CD8-positive, alpha-beta memory T cell (primary cell): ENCODE results near the gene ZNF705A. TPM values are rescaled to one million over a fixed set of nuclear protein-coding genes. Genes with fewer than 3 reads are reported as not detected.
"Not testable (repeated sequence)": the region's sequence is repeated elsewhere in the genome, so short reads cannot be mapped to it uniquely, and the experiment has no call there.

Source experiments
- CTCF ChIA-PET: fragments of 350-600 bp; sonication (Branson Sonifier 250); formaldehyde crosslinking; loops from one replicate; lab custom pipeline; 2021; ENCODE audit warnings: antibody characterized with exemption; lab: Charles Lee
- POLR2A ChIA-PET: fragments of 350-600 bp; sonication (Branson Sonifier 250); formaldehyde crosslinking; loops from one replicate; lab custom pipeline; 2021; ENCODE audit warnings: antibody characterized with exemption; lab: Charles Lee
- DNase-seq, 5 donors: peaks; one replicate each; pipeline versions ENCODE4 v3.0.0 to v3.0.0-alpha.2; 2020 to 2022; ENCODE audit warnings: mixed read lengths in 1 of 5
- H3K27ac ChIP-seq: one replicate; pipeline ENCODE4 v1.7.0; 2013; ENCODE audit warnings: low read depth, mild to moderate bottlenecking, low read length, moderate library complexity
- H3K27me3 ChIP-seq: 2 replicates; pipeline ENCODE4 v1.7.0; 2013; ENCODE audit warnings: low read length, mild to moderate bottlenecking; ENCODE audit not compliant: insufficient read depth, poor library complexity, severe bottlenecking
- H3K36me3 ChIP-seq: 2 replicates; pipeline ENCODE4 v1.7.0; 2013; ENCODE audit warnings: mild to moderate bottlenecking, low read length, moderate library complexity; ENCODE audit not compliant: insufficient read depth
- H3K4me1 ChIP-seq: 2 replicates; pipeline ENCODE4 v1.7.0; 2013; ENCODE audit warnings: mild to moderate bottlenecking, low read length, moderate library complexity; ENCODE audit not compliant: insufficient read depth
- H3K4me3 ChIP-seq: 2 replicates; pipeline ENCODE4 v1.7.0; 2013; ENCODE audit warnings: mild to moderate bottlenecking, low read length
- H3K9me3 ChIP-seq: 2 replicates; pipeline ENCODE4 v1.7.0; 2013; ENCODE audit warnings: mild to moderate bottlenecking, low read length
- H3K27ac Mint-ChIP-seq, 8 donors: one replicate each; pipeline ENCODE4 v1.8.0; 2020 to 2021; ENCODE audit warnings: mixed read lengths in 8 of 8, mild to moderate bottlenecking in 6 of 8, inconsistent platforms in 3 of 8, moderate library complexity in 3 of 8
- H3K27me3 Mint-ChIP-seq, 2 donors: one replicate each; pipeline ENCODE4 v1.8.0; 2020 to 2021; ENCODE audit warnings: mixed read lengths in 2 of 2, mild to moderate bottlenecking in 1 of 2, moderate library complexity in 1 of 2
- H3K36me3 Mint-ChIP-seq, 3 donors: one replicate each; pipeline ENCODE4 v1.8.0; 2020 to 2021; ENCODE audit warnings: mixed read lengths in 3 of 3, inconsistent platforms in 1 of 3, mild to moderate bottlenecking in 1 of 3
- H3K4me1 Mint-ChIP-seq, 3 donors: one replicate each; pipeline ENCODE4 v1.8.0; 2020 to 2021; ENCODE audit warnings: mixed read lengths in 3 of 3, inconsistent platforms in 1 of 3, mild to moderate bottlenecking in 1 of 3
- H3K4me3 Mint-ChIP-seq, 7 donors: one replicate each; pipeline ENCODE4 v1.8.0; 2020 to 2021; ENCODE audit warnings: mixed read lengths in 7 of 7, mild to moderate bottlenecking in 6 of 7, moderate library complexity in 4 of 7, inconsistent platforms in 2 of 7
- H3K9me3 Mint-ChIP-seq, 5 donors: one replicate each; pipeline ENCODE4 v1.8.0; 2020 to 2022; ENCODE audit warnings: mixed read lengths in 5 of 5, mild to moderate bottlenecking in 3 of 5, moderate library complexity in 2 of 5, inconsistent platforms in 1 of 5
- polyA plus RNA-seq: library from polyadenylated mRNA; unstranded; fragments of 300-500 nt; fragmentation: Illumina TruSeq; gene quantifications from one replicate; pipeline ENCODE4 v1.2.3, GENCODE V29; 2021
- total RNA-seq, 2 experiments: library from RNA; stranded (reverse); gene quantifications; one replicate each; pipeline ENCODE4 v1.2.3, GENCODE V29; 2021

ZNF705A gene
- total and polyA plus RNA-seq, 3 experiments from 2014 or later: 0.07 TPM; not detected in 2

DNA sequence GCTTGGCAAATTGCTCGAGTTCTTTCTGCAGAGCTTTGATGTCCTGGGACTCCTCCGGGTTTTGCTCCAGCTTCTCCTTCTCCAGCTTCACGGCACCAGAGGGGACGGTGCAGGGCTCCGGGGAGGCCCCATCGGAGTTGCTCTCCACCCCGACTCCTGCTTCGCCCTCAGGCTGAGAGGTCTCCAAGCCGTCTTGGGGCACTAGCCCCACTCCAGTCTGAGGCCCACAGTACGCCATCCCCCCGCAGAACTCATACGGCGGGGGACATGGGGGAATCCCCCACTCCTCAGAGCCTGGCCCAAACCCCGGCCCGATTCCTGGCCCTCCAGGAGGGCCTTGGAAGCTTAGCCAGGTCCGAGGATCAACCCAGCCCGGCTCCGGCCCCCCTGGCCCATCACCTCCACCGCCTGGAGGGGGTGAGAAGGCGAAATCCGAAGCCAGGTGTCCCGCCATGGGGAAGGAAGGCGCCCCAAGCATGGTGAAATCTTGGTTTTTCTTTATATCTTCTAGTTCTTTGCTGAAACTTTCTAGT is 22.4 kb upstream of the ZNF705A start:
- H3K4me3 ChIP-seq, H3K9me3 Mint-ChIP-seq, H3K9me3 ChIP-seq, POLR2A ChIA-PET, H3K36me3 ChIP-seq, H3K4me1 ChIP-seq, H3K27ac ChIP-seq, H3K4me1 Mint-ChIP-seq, CTCF ChIA-PET, DNase-seq, H3K27ac Mint-ChIP-seq, H3K4me3 Mint-ChIP-seq, H3K27me3 Mint-ChIP-seq, H3K27me3 ChIP-seq: not testable (repeated sequence)
- H3K36me3 Mint-ChIP-seq: peaks cover 14 to 41% (median 19%) of the 10 kb centered on the region in 3 donors

DNA sequence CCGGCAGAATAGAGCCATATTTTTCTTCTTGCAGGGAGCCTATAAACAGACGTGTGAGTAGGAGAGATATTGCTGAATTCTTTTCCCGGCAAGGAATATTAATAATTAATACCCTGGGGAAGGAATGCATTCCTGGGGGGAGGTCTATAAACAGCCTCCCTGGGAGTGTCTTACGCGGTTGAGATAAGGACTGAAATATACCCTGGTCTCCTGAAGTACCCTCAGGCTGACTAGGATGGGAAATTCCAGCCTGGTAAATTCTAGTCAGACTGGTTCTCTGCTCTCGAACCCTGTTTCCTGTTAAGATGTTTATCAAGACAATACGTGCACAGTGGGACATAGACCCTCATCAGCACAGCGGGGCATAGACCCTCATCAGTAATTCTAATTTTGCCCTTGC is 15.2 kb upstream of the ZNF705A start:
- H3K4me3 Mint-ChIP-seq, DNase-seq, CTCF ChIA-PET, H3K4me1 ChIP-seq, H3K36me3 ChIP-seq, H3K4me3 ChIP-seq, H3K27me3 ChIP-seq, H3K27ac Mint-ChIP-seq, H3K4me1 Mint-ChIP-seq, H3K27ac ChIP-seq, H3K9me3 ChIP-seq, POLR2A ChIA-PET: not testable (repeated sequence)
- Mint-ChIP-seq H3K36me3 (peaks cover 25 to 45% (median 35%) of the 10 kb centered on the region in 3 donors), H3K27me3 (peaks cover 2 to 17% of the 10 kb centered on the region in 2 donors), H3K9me3 (peaks cover 3 to 16% (median 12%) of the 10 kb centered on the region in 5 donors)

DNA sequence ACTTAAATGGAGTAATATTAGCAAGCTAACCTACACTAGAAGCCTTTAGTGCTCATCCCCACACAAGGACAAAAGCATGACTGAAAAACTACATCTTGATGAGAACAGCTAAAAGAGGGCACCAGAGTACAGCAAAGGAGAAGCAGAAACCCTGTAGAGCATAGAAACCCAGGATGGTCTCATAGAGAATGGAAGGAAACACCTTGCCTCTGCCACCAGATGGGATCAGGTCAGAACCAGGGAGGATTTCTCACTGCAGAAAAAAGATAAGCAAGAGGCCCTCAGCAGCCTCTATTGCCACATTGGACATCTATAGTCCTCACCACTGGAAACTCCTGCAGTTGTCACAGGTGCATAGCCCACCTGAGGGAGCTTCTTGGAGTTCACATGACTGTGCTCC is 13.6 kb upstream of the ZNF705A start:
- CTCF ChIA-PET: no interaction called here

DNA sequence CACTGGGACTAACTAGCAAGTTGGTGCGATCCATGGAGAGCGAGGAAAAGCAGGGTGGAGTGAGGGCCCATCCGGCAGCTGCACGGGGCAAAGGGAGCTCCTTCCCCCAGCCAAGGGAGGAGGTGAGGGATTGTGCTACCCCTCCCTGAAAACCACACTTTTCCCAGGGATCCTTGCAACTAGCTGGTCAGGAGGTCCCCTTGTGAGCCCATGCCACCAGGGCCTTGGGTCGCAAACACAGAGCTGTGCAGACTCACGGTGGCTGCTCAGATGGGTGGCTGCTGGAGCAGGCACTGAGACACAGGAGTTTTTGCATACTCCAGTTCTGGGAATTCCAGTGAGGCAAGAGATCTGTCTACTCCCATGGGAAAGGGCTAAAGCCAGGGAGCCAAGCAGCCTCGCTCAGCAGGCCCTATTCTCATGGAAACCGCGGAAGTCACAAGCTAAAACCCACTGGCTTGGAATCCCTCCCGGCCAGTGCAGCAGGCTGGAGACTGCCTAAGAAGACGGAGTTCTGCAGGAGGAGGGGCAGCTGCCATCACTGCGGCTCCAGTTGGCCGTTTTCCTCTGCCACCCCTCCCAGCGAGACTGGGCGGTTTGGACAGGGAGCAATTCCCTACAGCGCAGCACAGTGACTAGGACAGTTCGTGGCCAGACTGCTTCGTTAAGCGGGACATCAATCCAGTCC is 10.9 kb upstream of the ZNF705A start:
- no peaks in the 10 kb centered on the region for H3K4me1 Mint-ChIP-seq
- H3K4me3 Mint-ChIP-seq: no peak overlapping the region
- ChIA-PET CTCF (no interaction called here), POLR2A (no interaction called here)
- H3K4me1 ChIP-seq: no peaks in the 10 kb centered on the region
- no peaks in the 10 kb centered on the region for H3K9me3 ChIP-seq
- H3K27ac ChIP-seq: no peak overlapping the region
- peaks cover 4 to 17% (median 13%) of the 10 kb centered on the region in 3 donors for H3K36me3 Mint-ChIP-seq
- H3K27me3 ChIP-seq: no peaks in the 10 kb centered on the region
- peaks cover 3 to 13% (median 12%) of the 10 kb centered on the region in 5 donors for H3K9me3 Mint-ChIP-seq
- H3K27ac Mint-ChIP-seq: no peak overlapping the region
- no peak for DNase-seq
- no peak overlapping the region for H3K4me3 ChIP-seq
- H3K27me3 Mint-ChIP-seq: peaks cover 6 to 43% of the 10 kb centered on the region in 2 donors
- no peaks in the 10 kb centered on the region for H3K36me3 ChIP-seq

More for the DNA sequence above, 13.6 kb upstream of the ZNF705A start:
- H3K36me3 ChIP-seq: peaks cover 4% of the 10 kb centered on the region
- Mint-ChIP-seq H3K27ac (peak overlapping the region in 1 of 8 donors; percentile 8), H3K36me3 (peaks cover 20 to 37% (median 22%) of the 10 kb centered on the region in 3 donors), H3K4me3 (no peak overlapping the region), H3K27me3 (peaks cover 0 to 23% of the 10 kb centered on the region in 2 donors), H3K9me3 (peaks cover 3 to 16% (median 12%) of the 10 kb centered on the region in 5 donors), H3K4me1 (no peaks in the 10 kb centered on the region)
- H3K4me1 ChIP-seq: no peaks in the 10 kb centered on the region
- no peak for DNase-seq
- no peak overlapping the region for H3K27ac ChIP-seq
- no peaks in the 10 kb centered on the region for H3K9me3 ChIP-seq
- H3K27me3 ChIP-seq: no peaks in the 10 kb centered on the region
- POLR2A ChIA-PET: no interaction called here
- H3K4me3 ChIP-seq: no peak overlapping the region

DNA sequence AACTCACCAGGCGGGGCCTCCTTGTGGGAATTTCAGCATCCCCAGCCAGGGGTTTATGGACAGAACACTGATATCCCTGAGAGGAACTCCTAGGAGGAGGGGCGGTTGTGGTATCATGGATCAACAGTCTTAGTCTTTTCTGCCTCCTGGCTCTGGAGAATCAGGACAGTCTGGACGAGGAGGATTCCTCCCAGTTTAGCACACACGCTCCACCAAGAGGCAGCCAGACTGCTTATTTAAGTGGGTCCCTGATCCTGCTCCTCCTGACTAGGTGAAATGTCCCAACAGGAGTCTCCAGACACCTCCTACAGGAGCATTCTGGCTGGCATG is 10.4 kb upstream of the ZNF705A start:
- no peak overlapping the region for H3K4me3 ChIP-seq
- Mint-ChIP-seq H3K9me3 (peaks cover 3 to 12% (median 9%) of the 10 kb centered on the region in 5 donors), H3K4me1 (no peaks in the 10 kb centered on the region), H3K4me3 (no peak overlapping the region), H3K27ac (no peak overlapping the region), H3K36me3 (peaks cover 3 to 12% (median 10%) of the 10 kb centered on the region in 3 donors), H3K27me3 (peaks cover 6 to 46% of the 10 kb centered on the region in 2 donors)
- CTCF ChIA-PET: no interaction called here
- no peaks in the 10 kb centered on the region for H3K9me3 ChIP-seq
- no peaks in the 10 kb centered on the region for H3K36me3 ChIP-seq
- POLR2A ChIA-PET: no interaction called here
- no peaks in the 10 kb centered on the region for H3K27me3 ChIP-seq
- H3K27ac ChIP-seq: no peak overlapping the region
- H3K4me1 ChIP-seq: no peaks in the 10 kb centered on the region
- no peak for DNase-seq

DNA sequence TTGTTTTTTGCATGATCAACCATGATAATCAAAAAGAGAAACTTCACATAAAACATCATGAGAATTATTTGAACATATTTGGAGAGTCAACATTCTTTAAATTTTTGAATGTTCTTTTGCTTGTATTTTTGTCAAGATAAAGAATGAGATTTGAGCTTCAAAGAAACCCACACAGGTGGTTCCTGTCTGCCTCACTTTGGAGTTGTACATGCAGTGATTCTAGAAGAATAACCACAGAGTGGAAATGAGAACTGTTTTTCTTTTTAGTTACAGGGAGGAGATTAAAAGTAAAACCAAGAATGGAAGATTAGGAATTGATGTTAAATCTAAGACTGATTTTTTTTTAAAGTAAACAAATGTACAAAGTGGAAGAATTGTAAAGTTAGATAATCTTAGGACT is 2.3 kb upstream of the ZNF705A start:
- H3K36me3 ChIP-seq: no peaks in the 10 kb centered on the region
- Mint-ChIP-seq H3K27ac (no peak overlapping the region), H3K27me3 (peaks cover 13 to 52% of the 10 kb centered on the region in 2 donors), H3K9me3 (no peaks in the 10 kb centered on the region), H3K4me1 (peaks cover 4 to 7% (median 6%) of the 10 kb centered on the region in 3 donors), H3K36me3 (no peaks in the 10 kb centered on the region), H3K4me3 (no peak overlapping the region)
- no peaks in the 10 kb centered on the region for H3K27me3 ChIP-seq
- no peaks in the 10 kb centered on the region for H3K9me3 ChIP-seq
- POLR2A ChIA-PET: no interaction called here
- H3K27ac ChIP-seq: no peak overlapping the region
- H3K4me1 ChIP-seq: peaks cover 12% of the 10 kb centered on the region
- CTCF ChIA-PET: no interaction called here
- peak in 1 of 5 donors; percentile 50 for DNase-seq
- no peak overlapping the region for H3K4me3 ChIP-seq

DNA sequence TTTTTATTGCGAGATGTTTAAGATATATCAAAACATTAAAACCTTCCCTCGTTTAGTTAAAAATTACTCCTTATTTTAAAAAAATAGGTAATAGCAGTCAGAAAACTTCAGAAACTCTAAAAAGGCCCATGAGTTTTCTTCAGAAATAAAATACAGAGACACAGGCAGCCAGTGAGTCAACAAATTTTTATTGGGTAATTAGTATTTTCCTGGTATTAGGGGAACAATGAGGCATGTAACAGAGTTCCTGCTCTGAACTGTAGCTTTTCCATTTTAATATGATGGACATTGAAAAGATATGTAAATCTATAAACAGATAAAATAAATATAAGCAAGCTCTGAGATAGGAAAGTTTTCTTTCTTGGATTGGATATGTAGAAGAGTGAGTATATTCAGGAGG is 399 bp upstream of the ZNF705A start:
- Mint-ChIP-seq H3K9me3 (no peaks in the 10 kb centered on the region), H3K4me3 (no peak overlapping the region), H3K4me1 (peaks cover 4 to 7% (median 6%) of the 10 kb centered on the region in 3 donors), H3K27ac (no peak overlapping the region), H3K36me3 (no peaks in the 10 kb centered on the region), H3K27me3 (peaks cover 16 to 47% of the 10 kb centered on the region in 2 donors)
- ChIA-PET CTCF (no interaction called here), POLR2A (no interaction called here)
- Histone ChIP-seq H3K9me3 (no peaks in the 10 kb centered on the region), H3K36me3 (no peaks in the 10 kb centered on the region), H3K4me1 (peaks cover 12% of the 10 kb centered on the region), H3K27me3 (no peaks in the 10 kb centered on the region), H3K27ac (no peak overlapping the region), H3K4me3 (no peak overlapping the region)
- DNase-seq: no peak

DNA sequence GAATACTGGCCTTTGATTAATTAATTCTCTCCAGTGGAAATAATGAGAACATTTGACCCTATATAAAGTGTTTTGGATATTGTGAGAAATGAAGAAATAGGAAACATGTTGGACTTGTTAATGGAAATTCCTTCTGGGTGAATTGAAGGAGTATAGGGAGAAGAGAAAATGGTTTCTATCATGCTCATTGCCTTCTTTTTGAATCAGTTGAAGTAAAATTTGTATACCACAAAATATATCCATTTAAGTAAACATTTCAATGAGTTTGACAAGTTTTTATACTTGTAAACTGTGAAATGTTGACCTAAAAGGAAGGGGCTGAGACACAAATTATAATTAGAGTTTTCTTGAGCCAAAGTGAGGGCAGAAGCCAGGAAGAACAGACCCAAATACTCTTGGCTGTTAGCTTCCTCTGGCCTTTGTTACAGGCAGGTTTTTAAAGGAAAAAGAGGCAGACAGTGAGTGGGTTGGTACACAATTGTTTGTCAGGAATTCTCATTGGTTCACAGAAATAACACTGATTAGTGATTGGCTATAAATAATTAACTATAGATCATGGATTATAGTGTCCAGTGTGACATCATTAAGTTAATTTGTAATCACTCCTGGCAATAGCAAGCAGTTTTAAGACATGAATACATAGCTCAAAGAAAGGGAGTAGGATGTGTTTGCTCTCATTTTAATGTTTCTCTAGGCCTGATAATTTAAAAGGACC is 826 bp downstream of the ZNF705A start:
- H3K27ac ChIP-seq: no peak overlapping the region
- no peaks in the 10 kb centered on the region for H3K27me3 ChIP-seq
- ChIA-PET CTCF (no interaction called here), POLR2A (no interaction called here)
- H3K9me3 ChIP-seq: no peaks in the 10 kb centered on the region
- peaks cover 12% of the 10 kb centered on the region for H3K4me1 ChIP-seq
- no peak overlapping the region for H3K4me3 ChIP-seq
- H3K9me3 Mint-ChIP-seq: no peaks in the 10 kb centered on the region
- H3K27ac Mint-ChIP-seq: no peak overlapping the region
- peaks cover 12 to 42% of the 10 kb centered on the region in 2 donors for H3K27me3 Mint-ChIP-seq
- no peak for DNase-seq
- no peaks in the 10 kb centered on the region for H3K36me3 Mint-ChIP-seq
- no peak overlapping the region for H3K4me3 Mint-ChIP-seq
- peaks cover 4 to 7% (median 6%) of the 10 kb centered on the region in 3 donors for H3K4me1 Mint-ChIP-seq
- no peaks in the 10 kb centered on the region for H3K36me3 ChIP-seq
